ENCODE data around the gene FBH1.
"Not testable (repeated sequence)": the region's sequence is repeated elsewhere in the genome, so short reads cannot be mapped to it uniquely, and the experiment has no call there.

FBH1 gene

DNA sequence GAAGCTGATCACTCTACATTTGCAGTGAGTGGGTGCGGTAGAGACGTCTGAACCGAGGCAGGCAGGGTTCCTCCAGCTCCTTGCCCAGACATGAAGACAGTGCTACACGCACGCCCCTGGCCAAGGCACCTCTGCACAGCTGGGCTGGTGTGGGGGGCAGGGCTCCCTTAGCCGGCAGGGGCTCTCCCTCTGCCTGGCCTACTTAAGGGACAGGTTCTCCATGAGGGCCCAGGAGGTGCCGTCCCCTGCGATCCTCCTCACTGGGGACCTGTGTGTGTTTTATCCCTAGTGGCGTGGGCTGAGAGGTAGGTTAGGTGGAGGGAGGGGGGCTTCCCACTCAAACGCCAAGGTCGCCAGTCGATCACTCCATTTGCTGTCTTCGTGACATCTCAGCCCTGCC, 52.0 kb downstream of the FBH1 start:
- no peak for DNase-seq (ENCODE audit: low spot score)

DNA sequence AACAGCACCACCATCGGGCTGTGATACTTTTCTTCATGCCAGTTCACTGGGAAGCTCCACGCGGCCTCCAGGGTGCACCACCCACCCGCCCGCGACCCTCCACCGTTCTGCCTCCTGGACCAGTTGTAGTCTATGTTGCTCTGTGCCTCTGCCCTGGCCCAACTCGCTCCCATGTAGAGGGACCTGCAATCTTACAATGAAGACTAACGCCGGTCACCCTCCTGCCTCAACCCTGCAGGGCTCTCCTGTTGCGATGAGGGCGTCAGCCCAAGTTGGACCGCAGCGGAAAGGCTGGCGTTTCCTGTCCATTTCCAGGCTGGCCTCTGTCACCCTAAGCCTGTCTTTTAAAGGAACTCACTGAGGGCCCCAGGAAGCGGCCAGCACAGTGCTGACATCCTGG, 52.4 kb downstream of the FBH1 start:
- peak; percentile 68 for DNase-seq (ENCODE audit: low spot score)

DNA sequence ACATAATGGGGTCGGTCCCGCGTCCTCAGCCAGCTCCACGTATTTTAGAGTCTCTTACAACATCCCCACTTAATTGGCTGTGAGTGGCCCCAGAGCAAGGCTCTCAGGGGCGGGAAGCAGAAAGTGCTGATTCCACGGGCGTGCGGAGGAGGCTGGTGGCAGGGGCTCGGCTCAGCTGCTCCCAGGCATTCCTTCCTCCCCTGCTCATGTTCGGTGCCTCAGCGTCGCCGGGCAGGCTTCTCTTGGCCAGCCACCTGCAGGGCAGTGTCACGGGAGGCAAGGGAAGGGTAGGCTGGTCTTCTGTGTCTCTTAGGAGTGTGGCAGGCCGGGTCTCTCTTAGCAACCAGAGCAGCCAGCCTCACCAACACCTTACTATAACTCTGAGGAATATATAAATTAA, 53.5 kb downstream of the FBH1 start:
- peak; percentile 32 for DNase-seq (ENCODE audit: low spot score)

DNA sequence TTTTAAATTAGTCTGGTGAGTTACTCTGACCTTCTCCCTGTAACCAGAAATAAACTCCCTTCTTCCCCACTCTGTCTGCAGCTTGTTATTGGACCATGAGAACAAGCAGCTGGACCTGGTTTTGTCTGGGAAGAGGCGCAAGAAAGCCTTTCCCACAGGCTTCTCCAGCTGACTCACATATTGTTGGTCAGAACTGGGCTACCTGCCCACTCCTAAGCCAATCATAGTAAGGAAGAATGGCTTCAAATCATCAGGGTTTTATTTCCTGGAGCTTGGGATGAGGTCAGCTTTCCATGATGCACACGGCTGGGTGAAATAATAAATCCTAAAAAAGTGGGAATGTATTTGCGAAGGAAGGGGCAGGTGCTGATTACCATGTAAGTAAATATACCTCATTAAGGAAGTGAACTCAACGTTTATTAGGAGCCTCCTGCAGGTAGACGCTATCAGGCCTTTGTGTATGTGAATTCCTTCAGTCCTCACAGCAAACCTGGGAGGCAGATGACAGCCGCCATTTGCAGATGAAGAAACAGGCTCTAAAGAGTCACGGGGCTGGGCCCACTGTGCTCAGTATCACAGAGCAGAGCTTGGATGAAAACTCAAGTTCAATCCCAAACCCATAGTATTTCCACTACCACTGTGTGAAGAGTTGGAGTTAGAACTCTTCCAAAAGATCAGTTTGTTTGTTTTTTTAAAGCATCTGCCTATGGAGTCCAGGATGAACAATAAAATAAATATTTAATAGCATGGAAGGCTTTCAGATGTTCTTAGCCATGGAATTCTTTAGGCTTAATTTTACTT, 54.5 kb downstream of the FBH1 start:
- DNase-seq (ENCODE audit: low spot score), result peak; percentile 44

DNA sequence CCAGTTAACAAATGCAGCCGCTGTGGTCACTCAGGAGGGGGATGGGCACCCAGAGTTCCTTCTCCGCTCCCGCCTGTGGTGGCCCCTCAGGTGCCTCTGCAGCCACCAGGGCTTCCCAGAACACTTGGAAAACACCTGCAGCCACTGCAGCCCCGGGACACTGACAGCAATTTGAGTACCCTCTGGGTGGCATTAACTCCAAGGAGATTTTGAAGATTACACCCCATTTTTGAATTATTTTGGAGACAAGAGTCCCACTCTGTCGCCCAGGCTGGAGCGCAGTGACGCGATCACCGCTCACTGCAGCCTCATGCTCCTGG, 55.1 kb downstream of the FBH1 start:
- no peak for DNase-seq (ENCODE audit: low spot score)

DNA sequence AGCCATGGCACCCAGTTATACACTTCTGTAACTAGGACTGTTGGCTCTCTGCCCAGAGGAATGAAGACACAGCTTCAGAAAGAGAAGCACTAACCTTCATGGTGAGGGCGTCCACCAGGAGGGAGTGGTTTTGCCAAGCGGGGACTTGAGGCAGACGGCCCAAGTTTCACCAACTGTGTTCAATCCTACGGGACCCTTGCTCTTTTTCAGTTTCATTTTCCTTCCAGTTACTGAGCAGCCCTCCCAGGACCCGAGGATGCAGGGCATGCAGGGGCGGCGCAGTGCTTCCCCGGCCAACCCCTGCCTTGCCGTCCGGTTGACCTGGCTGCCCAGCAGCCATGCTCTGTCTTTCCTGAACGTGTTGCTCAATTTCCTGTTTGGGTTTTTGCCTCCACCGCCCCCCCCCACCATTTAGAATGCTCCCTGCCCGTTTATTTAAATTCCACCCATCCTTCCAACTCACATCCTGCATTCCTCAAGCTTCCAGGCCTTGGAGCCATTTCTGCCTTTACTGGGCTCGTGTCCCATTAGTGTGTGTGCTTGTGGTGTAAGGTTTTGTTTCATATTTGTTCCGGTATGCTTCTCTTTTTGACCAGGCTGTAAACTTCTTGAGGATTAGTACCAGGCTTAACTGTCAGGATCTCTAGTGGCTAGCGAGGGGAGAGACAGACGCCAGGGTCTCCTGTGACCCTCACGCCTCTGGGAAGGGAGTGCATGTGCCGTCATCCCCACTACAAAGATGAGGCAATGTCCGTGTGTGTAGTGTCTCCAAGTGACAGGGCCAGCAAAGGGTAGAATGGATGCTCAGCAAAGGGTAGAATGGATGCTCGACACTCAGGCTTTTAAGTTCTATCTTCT, 55.7 kb downstream of the FBH1 start:
- DNase-seq (ENCODE audit: low spot score), result peak; percentile 40

DNA sequence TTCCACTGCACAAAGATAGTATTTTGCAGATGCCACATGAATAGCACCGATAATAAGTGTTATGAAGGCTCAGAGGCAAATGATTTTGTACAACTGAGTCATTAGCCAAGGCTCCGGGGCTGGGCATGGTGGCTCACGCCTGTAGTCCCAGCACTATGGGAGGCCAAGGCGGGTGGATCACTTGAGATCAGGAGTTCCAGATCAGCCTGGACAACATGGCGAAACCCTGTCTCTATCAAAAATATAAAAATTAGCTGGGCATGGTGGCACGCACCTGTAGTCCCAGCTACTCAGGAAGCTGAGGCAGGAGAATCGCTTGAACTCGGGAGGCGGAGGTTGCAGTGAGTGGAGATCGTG, 56.4 kb downstream of the FBH1 start:
- not testable (repeated sequence) for DNase-seq (ENCODE audit: low spot score)

DNA sequence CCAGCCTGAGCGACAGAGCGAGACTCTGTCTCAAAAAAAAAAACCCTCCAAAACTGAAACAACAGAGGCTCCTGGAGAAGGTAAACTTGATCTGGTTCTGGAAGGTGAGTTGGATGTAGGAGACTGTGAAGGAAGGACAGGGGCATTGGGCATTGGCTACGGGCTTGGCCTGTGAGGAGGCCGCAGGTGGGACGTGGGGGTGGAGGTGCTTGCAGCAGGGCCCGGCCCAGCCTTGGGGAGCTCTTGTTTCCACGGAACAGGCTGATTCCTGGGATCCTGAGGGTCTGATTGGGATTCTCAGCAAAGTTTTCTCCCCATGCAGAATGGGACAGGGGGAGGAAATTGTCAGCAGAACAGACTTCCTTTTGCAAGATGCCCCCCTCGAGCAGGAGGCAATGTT, 56.7 kb downstream of the FBH1 start:
- no peak for DNase-seq (ENCODE audit: low spot score)

DNA sequence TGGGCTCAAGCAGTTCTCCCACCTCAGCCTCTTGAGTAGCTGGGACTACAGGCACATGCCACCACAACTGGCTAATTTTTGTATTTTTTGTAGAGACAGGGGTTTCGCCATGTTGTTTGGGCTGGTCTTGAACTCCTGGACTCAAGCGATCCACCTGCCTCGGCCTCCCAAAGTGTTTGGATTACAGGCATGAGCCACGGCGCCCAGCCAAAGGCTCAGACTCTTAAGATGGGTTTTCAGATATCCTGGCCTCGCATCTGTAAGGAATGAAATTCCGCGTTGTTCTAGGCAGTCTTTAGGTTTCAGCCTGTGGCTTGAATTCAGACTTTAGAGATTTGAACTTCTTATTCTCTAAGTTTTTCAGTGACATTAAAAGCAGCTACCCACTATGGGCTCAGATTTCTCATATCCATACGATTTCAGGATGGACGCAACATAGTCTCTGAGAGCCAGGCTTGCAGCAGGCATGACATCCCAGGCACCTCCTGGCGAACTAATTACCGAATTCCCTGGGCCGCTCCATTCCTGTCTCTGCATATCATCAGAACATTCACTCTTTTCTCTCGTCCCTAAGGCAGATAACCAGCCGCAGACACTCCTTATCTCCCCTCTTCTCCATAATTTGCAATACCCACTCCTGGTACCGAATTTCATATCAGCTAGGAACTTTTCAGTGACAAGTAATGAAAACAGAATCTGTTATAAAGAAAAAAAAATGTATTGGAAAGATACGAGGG, 57.6 kb downstream of the FBH1 start:
- DNase-seq (ENCODE audit: low spot score), result no peak

DNA sequence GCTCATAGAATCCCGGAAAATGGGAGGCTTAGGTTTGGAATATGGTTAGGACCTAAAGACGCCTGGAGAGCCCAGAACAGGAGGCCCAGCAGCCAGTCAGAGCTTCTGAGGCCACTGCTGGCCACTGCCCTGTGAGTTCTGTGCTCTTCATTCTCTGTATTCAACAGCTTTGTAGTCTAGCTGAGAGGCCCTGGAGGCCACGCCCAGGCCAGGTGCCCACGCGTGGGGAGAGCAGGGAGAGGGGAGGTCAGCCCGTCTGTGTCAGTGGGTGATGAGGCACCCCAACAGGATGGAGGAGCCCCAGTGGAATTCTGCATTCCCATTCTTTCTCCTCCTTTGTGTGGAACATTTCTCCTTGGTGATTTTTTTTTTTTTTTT, 58.2 kb downstream of the FBH1 start:
- no peak for DNase-seq (ENCODE audit: low spot score)

DNA sequence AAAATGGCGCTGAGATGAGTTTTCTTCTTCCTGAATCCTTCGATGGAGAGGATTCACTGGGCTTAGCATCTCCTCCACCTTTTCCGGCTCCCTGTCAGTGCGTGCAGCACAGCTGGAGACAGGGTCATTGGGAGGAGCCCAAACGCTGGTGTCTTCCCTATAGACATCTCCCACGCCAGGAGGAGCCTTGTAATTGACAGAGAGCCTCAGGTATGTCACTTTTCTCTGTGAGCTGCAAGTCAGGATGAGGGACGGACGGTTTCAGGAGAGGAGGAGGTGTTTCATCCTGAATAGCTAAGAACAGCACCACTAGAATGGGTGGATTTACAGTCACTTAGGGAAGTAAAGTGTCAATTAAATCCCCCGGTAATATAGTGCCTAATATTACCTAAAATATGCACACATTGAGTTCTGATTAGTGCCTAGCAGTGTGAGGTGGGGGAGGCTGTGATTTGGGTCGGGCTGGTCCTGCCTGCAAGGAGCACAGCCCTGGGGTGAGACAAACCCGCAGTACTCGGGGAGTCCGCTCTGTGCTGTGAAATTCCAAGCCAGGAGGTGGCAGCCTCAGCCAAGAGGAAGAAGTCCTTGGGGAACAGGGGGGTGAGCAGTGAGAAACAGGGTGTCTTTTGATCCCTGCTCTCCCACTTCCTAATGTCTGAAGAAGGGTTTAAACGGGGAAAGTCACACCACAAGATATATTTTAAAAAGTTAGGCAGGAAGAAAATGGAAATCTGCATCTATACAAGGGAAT, 59.1 kb downstream of the FBH1 start:
- peak; percentile 80 for DNase-seq (ENCODE audit: low spot score)

DNA sequence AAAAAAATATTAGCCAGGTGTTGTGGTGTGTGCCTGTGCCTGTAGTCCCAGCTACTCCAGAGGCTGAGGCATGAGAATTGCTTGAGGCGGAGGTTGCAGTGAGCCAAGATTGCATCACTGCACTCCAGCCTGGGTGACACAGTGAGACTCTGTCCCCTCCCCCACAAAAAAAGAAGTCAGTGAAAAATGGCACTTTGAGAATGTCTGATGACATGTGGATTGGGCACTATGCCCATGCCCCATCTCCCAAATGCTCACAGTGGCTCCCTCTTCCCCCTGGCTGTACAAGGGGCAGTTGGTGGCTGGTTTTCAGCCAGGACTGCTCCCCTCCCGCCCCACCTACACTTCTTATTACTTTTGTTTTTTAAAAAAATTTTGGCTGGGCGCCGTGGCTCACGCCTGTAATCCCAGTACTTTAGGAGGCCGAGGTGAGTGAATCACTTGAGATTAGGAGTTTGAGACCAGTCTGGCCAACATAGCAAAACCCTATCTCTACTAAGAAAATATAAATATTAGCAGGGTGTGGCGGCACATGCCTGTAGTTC, 61.2 kb downstream of the FBH1 start:
- DNase-seq (ENCODE audit: low spot score), result no peak

DNA sequence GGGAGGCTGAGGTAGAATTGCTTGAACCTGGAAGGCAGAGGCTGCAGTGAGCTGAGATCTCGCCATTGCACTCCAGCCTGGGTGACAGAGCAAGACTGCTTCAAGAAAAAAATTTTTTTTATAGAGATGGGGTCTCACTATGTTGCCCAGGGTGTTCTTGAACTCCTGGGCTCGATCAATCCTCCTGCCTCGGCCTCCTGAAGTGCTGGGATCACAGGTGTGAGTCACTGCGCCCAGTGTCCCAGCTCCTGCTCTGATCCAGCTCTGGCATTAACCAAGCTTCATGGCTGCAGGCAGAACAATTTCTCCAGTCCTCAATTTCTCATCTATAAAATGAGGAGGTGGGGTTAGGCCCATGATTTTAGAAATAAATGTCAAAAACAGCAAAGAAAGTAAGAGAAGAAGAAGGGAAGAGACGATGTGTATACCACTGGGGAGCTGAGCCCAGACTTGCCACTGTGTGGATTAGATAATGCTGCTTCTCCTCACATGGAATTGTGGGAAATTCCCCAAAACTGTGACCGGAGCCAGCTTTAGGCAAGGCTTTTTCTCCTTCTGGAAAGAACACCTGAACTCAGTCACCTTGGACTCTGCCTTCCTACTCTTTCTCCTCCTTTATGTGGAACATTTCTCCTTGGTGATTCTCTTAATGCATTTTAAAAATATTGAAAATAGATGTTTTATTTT, 61.8 kb downstream of the FBH1 start:
- DNase-seq (ENCODE audit: low spot score), result no peak

DNA sequence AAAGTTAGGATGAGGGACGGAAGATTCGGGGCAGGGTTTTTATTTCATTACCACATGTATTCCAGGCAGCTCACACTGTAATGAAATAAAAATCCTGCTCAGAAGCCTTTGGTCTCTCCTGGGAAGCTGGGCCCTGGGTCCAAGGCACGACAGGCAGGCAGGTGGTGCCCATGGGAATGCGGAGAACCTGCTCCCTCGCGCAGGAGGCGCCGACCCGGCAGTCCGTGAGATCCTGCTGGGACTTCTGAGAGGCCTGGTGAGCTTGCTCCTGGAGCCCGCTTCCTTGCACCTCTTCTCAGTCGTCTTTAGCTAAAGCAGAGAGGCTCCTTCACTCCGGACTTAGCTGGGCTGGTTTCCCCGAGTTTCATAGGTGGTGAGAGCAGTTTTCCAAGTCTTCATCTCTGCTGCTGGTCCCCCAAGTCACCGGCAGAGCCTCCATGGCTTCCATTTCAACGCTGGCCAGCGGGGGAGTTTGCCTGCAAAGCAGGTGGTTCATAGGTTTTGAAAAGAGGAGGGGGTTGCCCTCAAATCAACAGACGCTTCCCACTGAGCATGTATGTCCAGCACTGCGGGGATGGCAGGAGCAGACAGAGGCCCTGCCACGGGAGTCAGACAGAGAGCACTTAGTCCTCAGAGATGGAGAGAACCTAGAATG, 62.8 kb downstream of the FBH1 start:
- DNase-seq (ENCODE audit: low spot score), result no peak

DNA sequence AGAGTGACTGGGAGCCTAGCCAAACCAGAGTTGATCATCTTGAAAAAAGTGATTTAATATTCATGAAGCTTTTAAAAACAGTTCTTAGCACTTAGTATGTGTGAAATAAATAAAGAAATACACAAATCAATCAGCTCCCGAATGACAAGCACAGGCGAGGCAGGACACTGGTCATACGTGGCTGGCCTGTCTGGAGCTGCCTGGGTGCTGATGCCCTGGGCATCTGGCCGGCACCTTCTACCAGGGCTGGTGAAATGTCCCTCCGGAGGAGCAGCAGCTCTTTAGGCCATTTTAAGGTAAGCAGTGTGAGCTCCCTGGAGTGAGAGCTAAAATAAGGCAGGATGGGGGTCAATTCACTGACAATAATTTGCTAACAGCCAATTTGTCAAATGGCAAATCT, 63.6 kb downstream of the FBH1 start:
- no peak for DNase-seq (ENCODE audit: low spot score)

DNA sequence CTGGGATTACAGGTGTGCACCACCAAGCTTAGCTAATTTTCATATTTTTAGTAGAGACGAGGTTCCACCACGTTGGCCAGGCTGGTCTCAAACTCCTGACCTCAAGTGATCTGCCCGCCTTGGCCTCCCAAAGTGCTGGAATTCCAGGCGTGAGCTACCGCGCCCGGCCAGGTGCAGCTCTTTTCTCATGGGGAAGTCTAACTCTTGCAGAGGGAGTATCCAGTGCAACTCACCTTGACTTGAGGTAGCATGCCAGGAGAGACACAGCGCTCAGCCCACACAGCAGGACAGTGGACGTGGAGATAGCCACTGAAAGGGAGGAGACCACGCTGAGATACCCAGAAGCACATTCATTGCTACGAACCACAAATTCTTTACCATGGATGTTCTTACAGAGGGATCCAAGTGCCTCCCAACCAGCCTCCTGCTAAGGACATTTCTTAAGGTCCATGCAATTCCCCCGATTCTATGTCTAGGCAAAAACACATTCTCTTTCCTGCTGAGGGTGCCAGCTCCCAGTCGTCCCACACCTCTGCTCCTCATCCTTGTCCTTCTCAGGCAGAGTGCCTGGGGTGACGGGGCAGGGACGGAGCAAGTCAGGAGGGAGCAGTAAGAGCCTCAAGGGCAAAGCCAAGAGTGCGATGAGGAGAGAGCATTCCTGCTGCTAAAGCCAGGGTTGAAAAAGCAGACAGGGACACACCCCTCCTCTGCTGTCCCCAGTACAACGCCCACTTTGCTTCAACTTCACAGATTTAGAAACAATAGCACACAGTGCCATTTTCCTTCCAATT, 66.3 kb downstream of the FBH1 start:
- DNase-seq (ENCODE audit: low spot score), result no peak

DNA sequence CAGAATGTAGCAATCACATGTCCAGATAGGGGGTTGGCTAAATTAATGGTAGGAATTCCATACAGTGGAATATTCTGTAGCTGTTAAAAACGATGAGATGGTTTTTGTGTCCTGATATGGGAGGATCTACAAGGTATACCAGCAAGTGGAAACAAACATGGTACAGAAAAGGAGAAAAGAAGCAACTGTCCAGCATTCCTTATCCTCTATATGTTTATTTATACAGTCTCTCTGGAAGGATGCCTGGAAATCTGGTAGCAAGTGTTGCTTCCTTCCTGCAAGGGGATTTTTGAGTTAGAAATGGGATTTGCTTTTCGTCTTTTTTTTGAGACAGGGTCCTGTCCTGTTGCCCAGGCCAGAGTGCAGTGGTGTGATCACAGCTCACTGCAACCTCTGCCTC, 68.0 kb downstream of the FBH1 start:
- no peak for DNase-seq (ENCODE audit: low spot score)

DNA sequence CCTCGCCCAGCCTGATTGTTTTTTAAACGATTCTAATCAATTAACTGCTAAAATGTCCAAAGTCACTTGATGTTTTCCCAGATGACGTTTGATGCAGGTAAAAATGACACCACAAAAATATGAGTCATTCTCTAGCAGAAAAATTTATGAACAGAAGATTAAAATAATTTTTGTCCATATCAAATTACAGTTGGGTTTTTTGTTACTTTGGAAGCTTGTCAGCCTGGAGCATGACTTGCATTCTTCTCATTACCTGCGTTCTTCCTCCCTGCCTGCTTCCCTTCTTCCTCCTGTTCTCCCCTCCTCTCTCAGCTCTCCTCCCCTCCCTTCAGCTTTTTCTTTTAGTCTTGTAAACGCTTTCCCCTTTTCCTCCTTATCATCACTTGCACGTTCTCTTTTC, 68.6 kb downstream of the FBH1 start:
- DNase-seq (ENCODE audit: low spot score), result no peak

DNA sequence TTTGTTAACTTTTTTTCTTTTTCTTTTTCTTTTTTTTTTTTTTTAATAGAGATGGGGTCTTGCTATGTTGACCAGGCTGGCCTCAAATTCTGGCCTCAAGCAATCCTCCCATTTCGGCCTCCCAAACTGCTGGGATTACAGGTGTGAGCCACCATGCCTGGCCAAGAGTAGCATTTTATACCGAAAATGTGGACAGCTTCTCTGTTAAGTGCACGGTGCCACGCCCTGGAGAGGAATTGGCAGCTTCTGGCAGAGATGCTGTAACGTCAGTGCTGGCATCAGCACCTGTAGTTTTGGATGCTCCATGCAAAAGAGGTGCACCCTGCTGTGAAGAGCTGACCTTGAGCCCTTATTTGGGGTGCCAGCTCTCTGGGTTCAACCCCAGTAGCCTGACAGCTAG, 69.1 kb downstream of the FBH1 start:
- no peak for DNase-seq (ENCODE audit: low spot score)

DNA sequence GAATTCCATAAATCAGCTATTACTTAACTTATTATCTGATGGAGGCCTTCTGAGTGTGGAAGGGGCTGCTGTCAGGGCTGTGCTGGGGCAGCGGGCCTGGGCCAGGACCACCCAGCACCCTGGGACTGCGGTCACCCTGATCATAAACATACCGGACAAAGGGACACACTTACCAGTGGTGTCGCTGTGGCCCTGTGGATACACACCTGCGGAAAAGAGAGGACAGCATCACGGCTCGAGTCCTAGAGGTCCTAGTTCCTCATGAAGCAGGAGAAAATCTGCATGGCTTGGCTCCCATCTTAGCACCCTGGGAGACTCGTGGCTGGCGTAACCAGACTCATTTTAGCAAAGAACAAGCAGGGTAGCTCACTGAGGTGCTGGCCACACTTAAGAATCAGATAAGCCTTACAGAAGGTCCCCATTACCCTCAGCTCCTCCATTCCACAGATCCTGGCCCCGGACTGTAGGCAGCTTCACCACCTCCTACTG, 69.6 kb downstream of the FBH1 start:
- no peak for DNase-seq (ENCODE audit: low spot score)

Data from Ammon's horn (tissue), 1 donor.